ENCODE data around the gene ABCA4.

Gene ABCA4

DNA sequence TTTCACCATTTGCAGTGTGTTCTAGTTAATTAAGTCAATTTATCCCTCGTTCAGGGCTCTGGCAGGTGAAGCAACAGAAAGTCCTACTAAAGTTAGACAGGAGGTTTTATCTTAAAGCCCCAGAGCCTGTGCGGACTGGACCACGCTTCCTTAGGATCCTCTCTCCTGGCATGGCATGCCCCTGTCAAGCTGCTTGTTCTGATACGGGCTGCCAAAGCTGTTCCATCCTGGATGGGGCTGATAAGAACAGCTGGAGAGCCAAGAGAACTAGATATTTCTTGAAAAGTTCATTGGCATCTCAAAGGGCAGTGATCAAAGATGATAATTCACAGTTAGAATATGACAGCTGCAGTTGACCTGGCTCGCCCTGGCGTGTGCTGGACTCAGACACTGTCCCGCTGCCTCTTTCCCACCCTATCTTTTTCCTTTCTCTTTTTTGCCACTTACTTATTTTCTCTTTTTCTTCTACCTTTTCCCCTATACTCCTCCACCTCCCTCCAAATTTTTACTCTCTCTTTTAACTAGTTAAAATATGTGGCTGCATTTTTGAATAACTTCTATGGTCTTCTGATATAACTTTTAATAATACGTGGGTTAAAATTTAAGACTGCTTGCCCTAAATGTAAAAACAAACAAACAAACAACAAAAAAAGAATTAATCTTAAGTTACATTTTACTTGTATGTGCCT, 96.7 kb downstream of the ABCA4 start:
- no peak for DNase-seq

DNA sequence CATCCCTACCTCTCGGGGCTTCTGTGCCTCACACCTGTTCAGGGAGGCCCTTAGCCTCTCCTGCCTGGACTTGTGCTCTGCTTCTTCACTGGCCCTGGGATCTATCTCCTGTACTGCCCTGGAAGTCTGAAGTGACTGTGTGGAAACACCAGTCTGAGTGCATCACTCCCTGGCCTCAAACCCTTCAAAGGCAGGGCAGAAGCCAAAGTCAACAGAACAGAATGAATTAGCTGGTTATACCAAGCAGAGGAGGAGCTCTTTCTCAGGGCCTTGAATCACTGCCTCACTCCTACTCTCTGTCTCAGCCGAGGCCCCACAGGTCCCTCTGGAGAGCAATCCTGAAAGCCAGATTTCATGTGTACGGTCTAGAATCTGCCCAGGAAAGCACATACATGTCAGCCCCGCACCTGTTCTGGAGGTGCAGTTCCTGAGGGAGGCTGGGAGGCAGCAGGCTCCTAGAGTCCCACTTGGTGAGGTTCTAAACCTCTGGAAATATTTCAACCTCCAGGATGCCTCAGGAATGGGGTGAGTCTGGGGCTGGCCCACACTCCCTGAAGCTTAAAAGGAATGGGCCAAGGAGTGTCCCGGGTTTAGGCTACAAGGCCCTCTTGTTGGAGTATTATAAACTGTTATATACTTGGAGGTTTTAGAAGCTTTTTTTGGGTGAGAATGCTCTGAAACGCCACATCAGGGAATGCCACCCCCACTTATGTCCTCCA, 98.3 kb downstream of the ABCA4 start:
- no peak for DNase-seq

DNA sequence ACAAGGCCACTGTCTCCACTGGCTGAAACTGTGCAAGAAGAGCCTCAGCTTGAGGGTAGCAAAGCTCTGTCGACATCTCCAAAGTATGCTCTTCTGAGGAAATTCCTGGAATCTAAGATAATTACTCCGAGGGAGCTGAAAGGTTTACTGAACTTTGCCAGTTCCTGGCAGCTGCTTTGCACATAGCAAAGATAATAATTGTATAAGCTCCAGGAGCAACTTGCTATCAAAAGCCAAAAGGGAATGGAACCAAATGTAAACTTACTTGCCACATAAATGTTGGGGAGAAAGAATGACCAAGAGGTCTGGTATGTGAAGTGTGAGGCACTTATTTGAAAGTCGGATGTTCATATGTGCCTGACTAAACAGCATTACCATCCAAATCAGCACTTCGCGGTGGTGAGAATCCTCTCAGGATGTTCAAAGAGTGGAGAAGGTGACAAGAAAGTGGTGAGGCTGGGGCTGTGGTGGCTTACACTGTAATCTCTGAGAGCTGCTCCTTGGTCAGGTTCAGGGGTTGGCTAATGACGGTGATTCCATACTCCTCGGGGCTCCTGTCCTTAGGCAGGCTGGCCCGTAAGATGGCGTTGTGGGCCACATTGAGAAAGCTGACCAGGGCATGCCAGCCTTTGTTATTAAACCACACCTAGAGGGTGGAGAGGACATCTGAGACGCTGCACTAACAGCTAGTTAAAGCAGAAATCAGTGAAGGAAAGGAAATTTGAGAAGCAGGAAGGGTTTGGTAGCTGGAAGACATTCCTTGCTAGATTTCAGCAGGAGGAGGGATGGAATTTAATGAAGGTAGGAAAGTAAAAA, 100.0 kb downstream of the ABCA4 start:
- no peak for DNase-seq

DNA sequence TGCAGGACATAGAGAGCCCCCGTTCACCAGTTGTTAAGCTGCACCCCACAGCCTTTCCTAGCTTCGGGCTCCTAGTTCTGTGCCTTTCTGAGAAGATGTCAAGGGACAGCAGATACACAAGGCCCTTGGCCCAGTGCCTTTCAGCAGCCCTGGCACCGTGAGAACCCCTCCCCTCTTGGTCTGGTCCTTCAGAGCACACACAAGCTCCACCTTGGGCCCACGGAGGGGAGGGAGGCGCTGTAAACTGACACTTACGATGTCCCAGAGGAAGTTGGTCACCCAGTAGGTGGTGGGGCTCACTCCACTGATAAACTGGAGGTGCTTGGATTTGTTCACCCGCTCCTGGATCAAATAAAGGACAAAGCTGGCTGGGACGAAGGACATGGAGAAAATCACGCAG, 101.6 kb downstream of the ABCA4 start:
- DNase-seq = no peak

DNA sequence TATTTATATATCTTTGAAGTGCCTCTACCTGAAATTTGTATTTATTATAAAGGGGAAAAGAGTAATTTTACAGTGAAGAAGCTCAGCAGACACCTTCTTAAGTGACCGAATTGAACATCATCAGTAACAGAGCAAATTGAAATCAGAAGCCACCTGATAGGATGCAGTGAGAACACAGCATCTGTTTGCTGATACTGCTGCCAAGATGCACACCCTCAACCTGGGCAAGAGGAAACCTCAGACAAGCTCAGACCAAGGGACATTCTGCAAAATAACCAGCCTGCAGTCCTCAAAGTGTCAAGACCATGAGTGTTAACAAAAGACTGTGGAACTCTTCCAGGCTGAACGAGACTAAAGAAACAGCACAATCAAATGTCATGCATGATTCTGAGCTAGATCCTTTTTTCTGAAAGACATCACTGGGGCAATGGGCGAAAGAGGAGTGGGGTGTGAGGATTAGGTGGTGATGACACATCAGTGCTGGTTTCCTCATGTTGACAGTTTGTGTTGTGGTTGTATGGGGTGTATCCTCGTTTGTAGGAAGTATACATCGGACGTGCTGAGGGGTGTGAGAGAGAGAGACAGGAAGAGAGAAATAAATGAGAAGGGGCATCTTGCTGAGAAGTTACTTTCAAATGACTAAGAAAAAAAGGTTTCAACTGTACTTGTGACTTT, 103.7 kb downstream of the ABCA4 start:
- no peak for DNase-seq

DNA sequence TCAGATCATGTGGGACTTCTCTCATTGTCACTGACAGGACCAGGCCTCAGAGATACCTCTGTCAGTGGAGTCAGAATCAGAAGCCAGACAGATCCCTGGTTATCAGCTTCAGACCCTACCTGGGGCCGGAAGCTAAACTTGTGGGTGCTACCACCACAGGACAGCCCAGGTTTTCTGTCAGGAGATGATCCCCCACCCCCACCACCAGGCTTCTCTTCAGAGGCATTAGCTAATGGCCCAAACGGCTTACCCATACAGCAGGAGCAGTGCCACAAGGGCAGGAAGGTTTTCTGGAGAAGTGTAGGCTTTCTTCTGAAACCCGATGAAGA, 105.5 kb downstream of the ABCA4 start:
- no peak for DNase-seq

DNA sequence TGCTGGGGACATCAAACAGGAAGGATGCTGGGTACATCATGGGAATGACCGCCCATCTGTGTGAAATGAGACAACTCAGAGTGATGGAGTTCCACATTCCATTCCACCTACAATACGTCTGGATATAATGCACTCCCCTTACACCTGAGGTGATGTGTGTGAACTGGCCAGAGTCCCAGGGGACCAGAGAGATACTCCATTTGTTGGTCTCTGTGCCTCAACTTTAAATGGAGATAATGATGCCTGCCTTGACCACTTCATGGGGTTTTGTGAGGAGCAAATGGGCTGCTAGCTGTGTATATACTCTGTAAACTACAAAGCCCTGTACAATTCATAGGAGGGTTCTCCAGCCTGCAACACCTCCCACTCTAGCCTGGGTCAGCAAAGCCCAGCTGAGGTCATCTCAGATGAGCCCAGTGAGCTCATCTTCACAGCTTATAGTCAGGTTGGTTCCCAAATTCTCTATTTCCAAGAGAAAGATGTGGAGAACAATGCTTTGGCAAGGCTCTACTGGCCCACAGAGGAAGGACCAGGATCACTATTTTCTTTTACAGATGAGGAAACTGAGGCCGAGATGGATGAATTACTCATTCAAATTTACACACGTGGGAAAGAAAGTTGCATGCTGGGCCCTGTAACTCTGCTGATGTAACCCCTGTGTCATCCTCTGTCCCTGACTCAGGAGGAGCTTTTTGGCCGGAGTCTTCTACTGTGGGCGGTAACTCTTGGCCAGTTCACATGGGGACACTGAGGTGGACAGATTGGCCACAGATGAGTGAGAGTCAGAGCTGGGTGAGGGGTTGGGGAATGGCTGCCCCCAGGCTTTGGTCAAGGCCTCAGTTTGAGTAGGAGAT, 106.1 kb downstream of the ABCA4 start:
- DNase-seq = no peak

DNA sequence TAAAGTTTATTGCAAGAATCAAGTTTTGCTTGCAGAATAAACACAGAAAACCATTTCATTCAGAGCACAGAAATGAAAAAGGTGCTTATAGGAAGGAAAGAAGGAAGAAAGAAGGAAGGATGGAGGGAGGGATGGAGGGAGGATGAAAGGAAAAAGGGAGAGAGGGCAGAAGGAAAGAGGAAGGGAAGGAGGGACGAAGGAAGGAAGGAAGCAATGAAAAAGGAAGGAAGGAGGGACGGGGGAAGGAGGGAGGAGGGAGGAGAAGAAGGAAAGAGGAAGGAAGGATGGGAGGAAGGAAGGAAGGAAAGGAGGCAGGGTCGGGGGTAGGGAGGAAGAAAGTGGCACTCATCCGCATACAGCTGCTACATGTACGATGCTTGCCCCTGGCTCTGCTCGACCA, 106.9 kb downstream of the ABCA4 start:
- no peak for DNase-seq

DNA sequence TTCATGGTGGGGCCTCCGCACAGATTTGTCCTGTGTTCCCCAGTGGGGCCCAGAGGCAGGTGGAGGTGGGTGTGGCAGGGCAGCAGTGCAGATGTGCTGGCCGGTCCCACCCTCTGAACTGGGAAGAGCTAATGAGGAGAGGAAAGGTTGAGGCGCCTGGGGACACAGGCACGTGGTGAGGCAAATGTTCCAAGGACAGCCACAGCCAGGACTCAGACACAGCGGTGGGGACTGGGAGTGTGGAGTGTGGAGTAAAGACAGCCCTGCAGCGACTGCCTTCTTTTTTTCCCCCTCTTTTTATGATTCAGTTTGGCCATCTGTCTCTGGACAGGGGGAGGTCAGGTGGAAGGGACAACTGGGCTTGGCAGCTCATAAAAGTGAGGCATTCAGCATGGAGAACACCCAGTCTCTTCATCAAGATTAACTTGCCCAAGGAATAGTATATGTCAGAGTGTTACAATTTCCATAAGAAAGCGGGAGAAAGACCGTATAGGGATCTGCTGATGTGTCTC, 107.5 kb downstream of the ABCA4 start:
- no peak for DNase-seq

DNA sequence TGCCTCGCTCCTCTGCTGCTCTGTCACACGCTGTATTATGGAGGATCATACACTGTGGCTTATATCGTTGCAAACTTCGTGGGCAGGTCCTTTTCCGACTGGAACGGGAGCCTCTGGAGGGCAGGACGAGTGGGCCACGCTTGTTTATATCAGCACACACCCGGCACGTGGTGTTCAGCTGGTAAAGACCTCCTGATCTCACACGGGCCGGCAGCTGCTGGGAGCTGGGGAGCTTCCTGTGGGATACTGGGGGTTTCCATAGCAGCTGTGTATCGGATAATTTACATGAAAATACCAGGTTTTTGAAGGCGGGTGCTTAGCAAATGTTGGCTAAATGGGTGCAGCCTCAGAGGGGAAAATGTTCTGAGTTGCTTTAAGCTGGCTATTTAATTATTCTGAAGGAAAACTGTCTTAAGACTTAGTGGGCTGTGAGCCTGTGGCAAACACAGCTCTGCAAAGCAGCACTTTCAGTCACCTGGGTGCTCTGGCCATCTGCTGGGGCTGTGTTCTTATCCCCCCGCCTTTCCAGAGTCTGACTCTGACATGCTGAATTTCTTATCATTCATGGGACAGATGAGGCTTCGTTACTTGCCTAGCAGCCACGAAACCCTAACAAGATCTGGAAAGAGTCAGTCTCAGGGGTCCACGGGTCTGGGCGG, 108.1 kb downstream of the ABCA4 start:
- DNase-seq = no peak

DNA sequence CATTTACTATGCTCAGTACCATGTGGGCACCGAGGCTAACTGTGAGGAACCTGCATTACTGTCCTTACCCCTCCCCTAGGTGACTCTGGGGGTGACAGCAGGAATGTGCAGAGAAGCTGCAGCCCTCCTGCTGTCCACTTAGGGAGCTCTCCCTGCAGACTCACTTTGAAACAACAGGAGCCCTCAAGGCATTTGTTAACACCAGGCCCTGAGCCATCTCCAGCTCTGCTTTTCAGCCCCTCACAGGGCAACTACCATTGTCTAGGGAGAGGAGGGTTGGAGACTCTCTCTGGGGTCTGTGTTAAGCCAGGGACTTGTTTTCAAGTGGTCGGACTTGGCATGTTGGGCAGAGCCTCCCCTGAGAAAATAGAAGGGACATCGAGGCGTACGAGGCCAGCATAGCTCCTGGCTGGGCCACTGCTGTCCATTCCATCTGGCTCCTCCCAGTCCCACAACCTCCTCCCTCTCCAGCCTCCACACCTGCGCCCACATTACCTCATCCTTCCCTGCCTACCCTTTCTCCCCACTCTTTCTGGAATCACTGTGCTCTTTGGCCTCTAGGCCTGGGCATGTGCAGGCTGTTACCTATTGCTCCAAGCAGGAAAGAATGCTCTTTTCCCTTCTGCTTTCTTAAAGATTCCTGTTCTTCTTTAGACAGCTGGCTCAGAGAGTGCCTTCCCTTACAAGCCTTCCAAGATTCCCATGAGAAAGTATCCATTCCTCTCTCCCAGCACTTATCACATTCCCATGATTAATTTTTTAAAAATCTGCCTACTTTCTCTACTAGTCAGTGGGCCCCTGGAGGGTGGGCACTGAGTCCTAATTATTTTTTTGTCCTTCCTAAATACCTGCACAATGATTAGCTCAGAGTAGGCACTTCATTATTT, 109.0 kb downstream of the ABCA4 start:
- no peak for DNase-seq

DNA sequence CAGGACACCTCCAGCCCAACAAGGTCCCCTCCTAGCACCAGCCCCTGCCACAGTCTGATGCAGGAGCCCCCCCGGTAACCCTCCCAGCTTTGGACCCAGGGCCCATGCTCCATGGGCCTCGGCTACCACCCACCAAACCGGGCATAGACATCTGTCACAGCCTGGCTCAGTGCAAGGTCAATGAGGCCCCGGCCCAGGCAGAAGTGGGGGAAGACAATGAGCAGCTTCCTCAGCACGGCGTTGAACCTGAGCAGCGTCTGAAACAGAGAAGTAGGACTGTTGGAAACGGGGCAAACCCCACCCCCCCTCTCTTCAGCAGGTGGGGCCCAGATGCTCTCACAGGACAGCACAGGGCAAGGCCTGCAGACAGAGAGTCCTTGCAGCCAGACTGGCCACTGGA, 109.8 kb downstream of the ABCA4 start:
- DNase-seq = no peak

DNA sequence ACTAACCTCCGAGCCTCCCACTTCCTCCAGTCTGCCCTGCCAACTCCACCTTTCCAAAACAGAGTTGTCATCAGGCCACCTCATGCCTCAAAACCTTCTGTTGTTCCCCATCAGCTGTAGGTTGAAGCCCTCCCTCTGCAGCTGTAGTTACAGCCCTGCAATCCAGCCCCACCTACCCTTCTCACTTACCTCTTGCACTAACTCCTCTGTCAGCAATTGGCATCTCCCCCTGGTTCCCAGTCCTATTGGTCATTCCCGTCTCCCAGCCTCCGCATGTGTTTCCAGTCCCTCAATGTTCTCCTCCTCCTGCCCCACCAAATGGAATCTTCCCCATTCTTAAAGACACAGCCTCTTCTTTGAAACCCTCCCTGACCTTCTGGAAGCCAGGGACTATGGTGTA, 111.6 kb downstream of the ABCA4 start:
- no peak for DNase-seq

DNA sequence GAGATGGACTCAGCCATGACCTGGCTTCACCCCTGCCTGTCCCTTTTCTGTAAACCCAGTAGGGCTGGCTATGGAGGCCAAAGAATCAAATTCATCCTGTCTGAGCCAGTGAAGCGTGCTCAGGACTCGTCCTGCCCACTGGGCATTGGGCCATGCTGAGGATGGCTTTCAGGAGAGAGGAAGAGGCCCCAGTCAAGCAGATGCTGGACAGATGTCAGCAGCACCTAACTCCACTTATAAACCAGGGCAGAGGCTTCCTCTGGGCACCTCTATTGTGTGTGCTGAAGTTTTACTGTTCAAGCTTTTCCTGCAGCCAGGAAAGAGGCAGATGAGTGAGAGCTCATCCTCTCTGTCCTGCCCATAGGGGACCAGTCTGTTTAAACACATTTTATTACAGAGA, 114.3 kb downstream of the ABCA4 start:
- DNase-seq = no peak

DNA sequence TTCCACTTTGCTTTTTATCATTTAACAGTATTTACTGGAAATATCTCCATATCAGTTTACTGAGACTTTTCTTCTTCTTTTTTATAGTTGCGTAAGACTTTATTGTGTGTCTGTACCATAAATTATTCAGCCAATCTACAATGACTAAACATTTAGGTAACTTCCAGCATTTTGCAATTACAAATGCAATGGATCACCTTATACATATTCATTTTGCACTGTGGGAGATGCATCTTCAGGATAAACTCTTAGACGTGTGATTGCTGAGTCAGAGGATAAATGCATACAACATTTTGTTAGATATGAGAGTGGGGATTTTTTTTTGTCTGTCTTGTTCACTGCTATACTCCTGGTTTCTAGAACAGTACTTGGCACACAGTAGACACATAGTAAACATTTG, 116.0 kb downstream of the ABCA4 start:
- DNase-seq = no peak

DNA sequence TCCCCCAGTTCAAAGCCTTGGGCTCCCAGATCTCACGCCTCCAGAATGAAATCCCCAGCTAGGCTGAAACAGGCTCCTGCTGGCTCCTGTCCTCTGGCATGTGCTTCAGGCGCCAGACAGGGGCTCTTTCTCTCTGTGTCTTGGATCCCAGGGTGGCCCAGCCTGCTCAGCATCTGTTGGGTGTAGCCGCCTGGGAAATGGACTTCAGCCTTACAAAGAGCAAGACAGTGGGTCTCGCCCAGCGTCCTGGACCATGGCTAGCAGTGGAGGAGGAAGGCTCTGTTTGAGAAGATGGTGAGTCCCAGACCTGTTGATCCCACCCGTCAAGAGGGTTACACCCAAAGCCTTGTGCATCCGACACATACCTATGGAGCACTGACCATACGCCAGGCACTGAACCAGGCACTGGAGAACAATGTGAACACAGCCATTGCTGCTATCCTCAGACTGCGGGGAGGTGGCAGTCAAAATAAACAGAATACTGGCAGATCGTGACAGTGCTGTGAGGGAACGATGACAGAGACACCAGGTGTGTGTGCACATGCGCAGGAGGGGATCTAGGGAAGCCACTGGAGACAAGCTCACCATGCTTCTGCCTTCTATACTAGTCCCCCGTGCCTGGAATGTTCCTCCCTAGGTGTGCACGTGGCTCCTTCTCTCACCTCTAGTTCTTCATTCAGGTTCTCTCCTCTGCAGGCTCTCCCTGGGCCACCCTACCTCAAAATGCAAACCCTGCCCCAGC, 118.7 kb downstream of the ABCA4 start:
- DNase-seq = no peak

DNA sequence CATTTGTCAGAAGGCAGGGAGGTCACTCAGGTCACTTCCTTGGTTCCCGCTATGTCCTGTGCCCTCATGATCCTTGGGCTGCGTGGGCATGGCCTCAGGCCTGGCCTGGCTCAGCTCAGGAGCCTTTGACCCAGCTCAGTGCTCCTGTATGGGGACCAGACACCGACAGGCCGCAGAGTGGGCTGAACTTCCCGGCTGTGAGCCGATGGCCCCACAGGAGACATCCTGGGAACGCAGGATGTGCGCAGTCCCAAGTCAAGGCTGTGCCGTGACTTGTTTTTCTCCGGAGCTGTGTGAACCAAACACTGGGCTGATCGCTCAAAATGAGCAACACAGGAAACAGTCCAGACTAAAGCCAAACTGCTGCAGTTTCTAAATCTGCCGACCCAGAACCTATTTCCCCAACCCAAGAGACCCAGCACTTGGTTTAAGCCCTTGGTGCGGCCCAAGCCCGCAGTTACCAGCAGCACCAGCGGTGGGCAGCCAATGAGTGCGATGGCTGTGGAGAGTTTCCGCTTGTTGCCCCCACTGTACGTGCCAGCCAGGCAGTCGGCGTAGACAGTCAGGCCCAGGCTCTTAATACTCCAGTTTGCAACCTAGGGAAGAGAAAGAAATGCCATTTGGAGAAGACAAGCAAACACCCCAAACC, 119.4 kb downstream of the ABCA4 start:
- no peak for DNase-seq

DNA sequence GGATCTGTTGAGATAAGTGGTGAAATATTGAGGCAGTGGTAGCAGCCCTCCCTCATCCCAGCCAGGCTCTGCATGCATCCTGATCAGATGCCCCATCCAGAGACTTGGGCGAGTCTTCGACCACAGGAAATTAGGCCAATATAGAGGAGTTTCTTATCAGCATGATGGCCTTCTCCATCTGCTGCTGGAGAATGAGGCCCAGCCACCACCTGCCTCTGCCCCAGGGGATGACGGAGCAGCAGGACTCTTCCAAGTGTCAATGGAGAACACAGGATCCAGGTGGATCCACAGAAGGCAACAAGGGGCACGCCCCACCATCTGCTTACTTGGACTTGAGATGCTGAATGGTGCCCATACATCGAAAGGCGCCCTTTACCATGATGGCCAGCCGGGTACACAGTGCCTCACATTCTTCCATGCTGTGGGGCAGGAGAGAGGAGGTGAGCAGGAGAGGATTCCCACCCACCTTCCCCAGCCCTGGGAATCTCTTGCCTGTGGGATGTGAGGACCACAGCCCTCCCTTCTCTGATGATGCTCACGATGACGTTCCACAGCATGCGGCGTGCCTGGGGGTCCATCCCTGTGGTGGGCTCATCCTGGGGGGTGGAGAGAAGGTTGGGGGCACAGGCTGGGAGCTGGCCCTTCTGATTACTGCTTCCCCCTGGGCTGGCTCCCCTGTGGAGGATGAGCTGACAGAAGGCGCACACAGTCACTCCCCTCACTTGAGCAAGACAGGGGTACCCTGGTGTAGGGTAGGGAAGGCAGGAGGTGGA, 120.3 kb downstream of the ABCA4 start:
- no peak for DNase-seq
